ENCODE data around the gene C10orf67. TPM values are rescaled to one million over a fixed set of nuclear protein-coding genes. Genes with fewer than 3 reads are reported as not detected.

C10orf67 gene
- total RNA-seq, 3 donors from 2014 or later: 0.29 TPM; not detected in 2

DNA sequence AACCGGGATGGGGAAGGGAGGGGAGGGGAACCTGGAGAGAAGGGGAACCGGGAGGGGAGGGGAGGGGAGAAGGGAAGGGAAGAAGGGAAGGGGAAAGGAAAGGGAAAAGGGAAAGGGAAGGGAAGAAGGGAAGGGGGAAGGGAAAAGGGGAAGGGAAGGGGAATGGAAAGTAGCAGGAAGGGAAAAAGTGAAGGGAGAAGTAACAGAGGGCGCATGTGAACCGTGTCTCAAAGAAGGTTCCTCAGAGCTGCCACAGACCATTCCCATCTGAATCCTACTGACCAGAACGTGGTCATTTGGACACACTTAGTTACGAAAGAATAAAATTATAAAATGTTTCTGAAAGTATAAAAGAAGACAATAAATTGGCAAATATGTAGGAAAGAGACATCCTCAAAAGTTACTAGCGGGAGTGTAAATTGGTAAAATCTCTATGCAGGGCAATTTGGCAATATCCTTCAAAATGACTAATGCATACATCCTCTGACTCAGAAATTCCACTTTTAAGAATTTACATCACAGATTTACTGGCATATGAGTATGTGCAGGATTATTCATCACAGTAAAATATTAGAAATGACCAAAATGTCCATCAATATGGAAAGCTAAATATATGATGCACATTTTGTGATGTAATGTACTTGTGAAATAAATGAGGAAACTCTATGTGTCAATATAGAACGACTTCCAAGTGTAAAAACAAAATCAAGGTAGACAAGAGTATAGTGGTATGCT, 12.9 kb downstream of the C10orf67 start:
- no peak overlapping the region for H3K4me3 ChIP-seq

GRCh38 chr10:23330948-23331347, 13.6 kb downstream of the C10orf67 start:
- no peaks in the 10 kb centered on the region for H3K27me3 ChIP-seq
- H3K9me3 ChIP-seq: peaks cover 0 to 7% of the 10 kb centered on the region in 2 donors
- no peaks in the 10 kb centered on the region for H3K4me1 ChIP-seq
- TF ChIP-seq POLR2AphosphoS5 (IDR thresholded peaks at IDR 0.05): no peak
- TF ChIP-seq CTCF (IDR thresholded peaks at IDR 0.05): no peak
- no peak for TF ChIP-seq POLR2A (IDR thresholded peaks at IDR 0.05)
- H3K27ac ChIP-seq: no peak overlapping the region
- no peaks in the 10 kb centered on the region for H3K36me3 ChIP-seq
- H3K4me3 ChIP-seq: no peak overlapping the region
- no peak for DNase-seq (ENCODE audit: low spot score in 2 of 2)
- intact Hi-C loops (cut with DNase I; ENCODE audit: low total_unique reads): no loop called here

More for the DNA sequence above, 12.9 kb downstream of the C10orf67 start:
- H3K9me3 ChIP-seq: peaks cover 0 to 7% of the 10 kb centered on the region in 2 donors
- H3K36me3 ChIP-seq: no peaks in the 10 kb centered on the region
- TF ChIP-seq POLR2A (IDR thresholded peaks at IDR 0.05): no peak
- DNase-seq (ENCODE audit: low spot score in 2 of 2): no peak
- H3K27me3 ChIP-seq: no peaks in the 10 kb centered on the region
- no peaks in the 10 kb centered on the region for H3K4me1 ChIP-seq
- H3K27ac ChIP-seq: no peak overlapping the region
- intact Hi-C loops (cut with DNase I; ENCODE audit: low total_unique reads): no loop called here

GRCh38 chr10:23326544-23327307, 17.9 kb downstream of the C10orf67 start:
- H3K4me1 ChIP-seq: no peaks in the 10 kb centered on the region
- peaks cover 0 to 7% of the 10 kb centered on the region in 2 donors for H3K9me3 ChIP-seq
- no peaks in the 10 kb centered on the region for H3K36me3 ChIP-seq
- no peak overlapping the region for H3K4me3 ChIP-seq
- intact Hi-C loops (cut with DNase I; ENCODE audit: low total_unique reads): no loop called here
- DNase-seq (ENCODE audit: low spot score in 2 of 2): no peak
- no peaks in the 10 kb centered on the region for H3K27me3 ChIP-seq
- no peak overlapping the region for H3K27ac ChIP-seq
- TF ChIP-seq CTCF (IDR thresholded peaks at IDR 0.05): no peak
- no peak for TF ChIP-seq POLR2AphosphoS5 (IDR thresholded peaks at IDR 0.05)
- no peak for TF ChIP-seq POLR2A (IDR thresholded peaks at IDR 0.05)

DNA sequence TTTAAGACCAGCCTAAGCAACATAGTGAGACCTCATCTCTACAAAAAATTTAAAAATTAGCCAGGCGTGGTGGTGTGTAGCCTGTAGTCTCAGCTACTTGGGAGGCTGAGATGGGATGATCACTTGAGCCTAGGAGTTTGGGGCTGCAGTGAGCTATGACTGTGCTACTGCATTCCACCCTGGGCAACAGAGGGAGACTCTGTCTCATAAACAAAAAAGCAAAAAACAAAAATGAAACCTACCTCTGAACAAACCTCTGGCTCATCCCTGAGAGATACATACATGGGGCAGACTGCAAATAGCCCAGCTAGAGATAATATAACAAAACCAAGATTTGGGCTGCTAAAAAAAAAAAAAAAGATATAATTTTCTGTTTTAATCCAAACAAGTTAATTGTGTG, 19.5 kb downstream of the C10orf67 start:
- no peaks in the 10 kb centered on the region for H3K36me3 ChIP-seq
- H3K9me3 ChIP-seq: peaks cover 0 to 4% of the 10 kb centered on the region in 2 donors
- no peaks in the 10 kb centered on the region for H3K4me1 ChIP-seq
- no peak for TF ChIP-seq CTCF (IDR thresholded peaks at IDR 0.05)
- TF ChIP-seq POLR2A (IDR thresholded peaks at IDR 0.05): no peak
- TF ChIP-seq POLR2AphosphoS5 (IDR thresholded peaks at IDR 0.05): no peak
- H3K4me3 ChIP-seq: no peak overlapping the region
- H3K27me3 ChIP-seq: no peaks in the 10 kb centered on the region
- intact Hi-C loops (cut with DNase I; ENCODE audit: low total_unique reads): no loop called here
- H3K27ac ChIP-seq: no peak overlapping the region
- no peak for DNase-seq (ENCODE audit: low spot score in 2 of 2)

- no peak for DNase-seq (ENCODE audit: low spot score in 2 of 2)
- no peaks in the 10 kb centered on the region for H3K9me3 ChIP-seq
- intact Hi-C loops (cut with DNase I; ENCODE audit: low total_unique reads): no loop called here
Observed at GRCh38 chr10:23324351-23324750, 20.2 kb downstream of the C10orf67 start.

More at GRCh38 chr10:23324351-23324750, 20.2 kb downstream of the C10orf67 start:
- no peak for TF ChIP-seq CTCF (IDR thresholded peaks at IDR 0.05)
- no peak for TF ChIP-seq POLR2A (IDR thresholded peaks at IDR 0.05)
- no peak for TF ChIP-seq POLR2AphosphoS5 (IDR thresholded peaks at IDR 0.05)
- H3K27me3 ChIP-seq: no peaks in the 10 kb centered on the region
- H3K4me3 ChIP-seq: no peak overlapping the region
- no peaks in the 10 kb centered on the region for H3K4me1 ChIP-seq
- H3K36me3 ChIP-seq: no peaks in the 10 kb centered on the region
- no peak overlapping the region for H3K27ac ChIP-seq
